KMS-11 (cell line): ENCODE data around the gene CBX1.
A peak's percentile ranks its signal among the peaks of the same experiment; 100 is the strongest.

ENCODE experiments used
- H2AFZ ChIP-seq: fragments of 200-600 bp; sonication (generic); 2 replicates; pipeline ENCODE4 v1.6.1; 2016; ENCODE audit warnings: antibody characterized with exemption, mixed run types, low read depth
- H3K27ac ChIP-seq: fragments of 200-600 bp; sonication (generic); 2 replicates; pipeline ENCODE4 v1.6.1; 2016; ENCODE audit warnings: mild to moderate bottlenecking, mixed run types
- H3K27me3 ChIP-seq: fragments of 200-600 bp; sonication (generic); 2 replicates; pipeline ENCODE4 v1.6.1; 2017; ENCODE audit warnings: mild to moderate bottlenecking, low read depth, mixed run types, moderate library complexity; ENCODE audit not compliant: insufficient read depth
- H3K36me3 ChIP-seq: fragments of 200-600 bp; sonication (generic); 2 replicates; pipeline ENCODE4 v1.6.1; 2017; ENCODE audit warnings: mild to moderate bottlenecking, mixed run types; ENCODE audit not compliant: insufficient read depth
- H3K4me1 ChIP-seq: fragments of 200-600 bp; sonication (generic); 2 replicates; pipeline ENCODE4 v1.6.1; 2016; ENCODE audit warnings: mild to moderate bottlenecking, low read depth, mixed run types; ENCODE audit not compliant: poor library complexity, severe bottlenecking
- H3K4me2 ChIP-seq: fragments of 200-600 bp; sonication (generic); 2 replicates; pipeline ENCODE4 v1.7.0; 2016; ENCODE audit warnings: mild to moderate bottlenecking, mixed run types
- H3K4me3 ChIP-seq: fragments of 200-600 bp; sonication (generic); IDR thresholded peaks from 2 replicates; pipeline ENCODE4 v1.6.1; 2017; ENCODE audit warnings: low read depth, low read length, mixed read lengths; ENCODE audit not compliant: insufficient read depth
- H3K79me2 ChIP-seq: fragments of 200-600 bp; sonication (generic); 2 replicates; pipeline ENCODE4 v1.6.1; 2016; ENCODE audit warnings: low read depth, mixed run types; ENCODE audit not compliant: insufficient read depth
- H3K9ac ChIP-seq: fragments of 200-600 bp; sonication (generic); 2 replicates; pipeline ENCODE4 v1.6.1; 2016; ENCODE audit warnings: mild to moderate bottlenecking, mixed run types
- H4K20me1 ChIP-seq: fragments of 200-600 bp; sonication (generic); 2 replicates; pipeline ENCODE4 v1.6.1; 2016; ENCODE audit warnings: mild to moderate bottlenecking, mixed run types; ENCODE audit not compliant: insufficient read depth
- TF ChIP-seq, protein P1 (sequence below): fragments of 200-600 bp; sonication (generic); conservative IDR thresholded peaks from 2 replicates; pipeline ENCODE4 v1.6.1; 2017; ENCODE audit warnings: low read depth, mild to moderate bottlenecking, antibody characterized with exemption, low read length, moderate library complexity, mixed read lengths

CBX1 gene

DNA sequence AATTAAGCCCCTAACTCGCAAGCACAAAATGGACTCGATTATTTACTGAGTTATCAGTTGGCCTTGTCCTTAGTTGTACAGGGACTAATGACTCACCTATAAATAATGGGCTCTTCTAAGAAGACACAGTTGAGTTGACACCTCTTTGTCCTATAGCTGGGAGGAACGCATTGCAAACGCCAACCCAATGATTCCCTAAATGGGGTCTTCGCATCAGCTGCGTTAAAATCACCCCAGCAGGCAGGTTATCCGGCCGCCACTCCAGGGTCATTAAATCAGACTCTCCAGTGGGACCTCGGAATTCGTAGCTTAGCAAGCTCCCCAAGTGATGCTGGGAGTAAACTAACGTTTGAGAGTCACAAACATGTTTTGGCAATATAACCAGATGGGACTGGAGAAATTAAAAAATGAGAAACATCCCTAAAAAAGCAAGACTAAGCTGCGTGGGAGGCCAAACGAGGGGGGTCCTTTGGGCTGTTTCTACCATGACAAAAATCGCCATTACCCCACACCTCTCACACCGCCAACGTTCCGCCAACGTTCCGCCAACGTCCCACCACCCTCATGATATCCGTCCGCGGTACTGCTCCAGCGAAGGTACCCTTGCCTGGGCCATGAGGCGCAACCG lies 54.1 kb downstream of the CBX1 start:
- TF ChIP-seq, protein P1, sequence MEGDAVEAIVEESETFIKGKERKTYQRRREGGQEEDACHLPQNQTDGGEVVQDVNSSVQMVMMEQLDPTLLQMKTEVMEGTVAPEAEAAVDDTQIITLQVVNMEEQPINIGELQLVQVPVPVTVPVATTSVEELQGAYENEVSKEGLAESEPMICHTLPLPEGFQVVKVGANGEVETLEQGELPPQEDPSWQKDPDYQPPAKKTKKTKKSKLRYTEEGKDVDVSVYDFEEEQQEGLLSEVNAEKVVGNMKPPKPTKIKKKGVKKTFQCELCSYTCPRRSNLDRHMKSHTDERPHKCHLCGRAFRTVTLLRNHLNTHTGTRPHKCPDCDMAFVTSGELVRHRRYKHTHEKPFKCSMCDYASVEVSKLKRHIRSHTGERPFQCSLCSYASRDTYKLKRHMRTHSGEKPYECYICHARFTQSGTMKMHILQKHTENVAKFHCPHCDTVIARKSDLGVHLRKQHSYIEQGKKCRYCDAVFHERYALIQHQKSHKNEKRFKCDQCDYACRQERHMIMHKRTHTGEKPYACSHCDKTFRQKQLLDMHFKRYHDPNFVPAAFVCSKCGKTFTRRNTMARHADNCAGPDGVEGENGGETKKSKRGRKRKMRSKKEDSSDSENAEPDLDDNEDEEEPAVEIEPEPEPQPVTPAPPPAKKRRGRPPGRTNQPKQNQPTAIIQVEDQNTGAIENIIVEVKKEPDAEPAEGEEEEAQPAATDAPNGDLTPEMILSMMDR = no peak
- Histone ChIP-seq H3K79me2 (peaks cover 53% of the 10 kb centered on the region), H3K4me2 (peak overlapping the region; percentile 73), H4K20me1 (no peaks in the 10 kb centered on the region), H2AFZ (peak overlapping the region; percentile 62), H3K9ac (peak overlapping the region; percentile 91), H3K36me3 (no peaks in the 10 kb centered on the region; the same call in 1 of the 2 replicates), H3K4me3 (no peak overlapping the region), H3K27ac (peak overlapping the region; percentile 94), H3K27me3 (no peaks in the 10 kb centered on the region), H3K4me1 (peaks cover 38% of the 10 kb centered on the region)

GRCh38 chr17:48046296-48046695 lies 55.0 kb downstream of the CBX1 start:
- Histone ChIP-seq H3K27ac (peak overlapping the region; percentile 94; the same call in 1 of the 2 replicates), H3K27me3 (no peaks in the 10 kb centered on the region), H3K79me2 (peaks cover 44% of the 10 kb centered on the region), H3K4me3 (no peak overlapping the region), H4K20me1 (no peaks in the 10 kb centered on the region), H3K4me2 (peak overlapping the region; percentile 73), H3K36me3 (no peaks in the 10 kb centered on the region; the same call in 1 of the 2 replicates), H2AFZ (no peak overlapping the region), H3K9ac (no peak overlapping the region; the same call in 1 of the 2 replicates), H3K4me1 (peaks cover 29% of the 10 kb centered on the region)
- TF ChIP-seq, protein P1 = no peak

GRCh38 chr17:48045316-48046001 lies 55.8 kb downstream of the CBX1 start:
- peaks cover 21% of the 10 kb centered on the region for H3K4me1 ChIP-seq
- peaks cover 36% of the 10 kb centered on the region for H3K79me2 ChIP-seq
- H3K4me2 ChIP-seq = peak overlapping the region; percentile 73; the same call in 1 of the 2 replicates

DNA sequence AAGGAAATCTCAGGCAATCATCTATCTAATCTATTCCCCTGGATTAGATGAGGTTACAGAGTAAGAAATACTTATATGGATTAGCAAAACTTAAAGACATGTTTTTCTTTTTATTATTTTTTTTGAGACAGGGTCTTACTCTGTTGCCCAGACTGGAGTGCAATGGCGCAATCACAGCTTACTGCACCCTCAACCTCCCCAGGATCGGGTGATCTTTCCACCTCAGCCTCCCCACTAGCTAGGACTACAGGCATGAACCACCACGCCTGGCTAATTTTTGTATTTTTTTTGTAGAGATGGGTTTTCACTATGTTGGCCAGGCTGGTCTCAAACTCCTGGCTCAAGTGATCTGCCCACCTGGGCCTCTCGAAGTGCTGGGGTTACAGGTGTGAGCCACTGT lies 56.4 kb downstream of the CBX1 start:
- Histone ChIP-seq H3K4me3 (no peak overlapping the region), H3K9ac (no peak overlapping the region), H3K4me1 (peaks cover 15% of the 10 kb centered on the region), H2AFZ (no peak overlapping the region), H3K4me2 (no peak overlapping the region), H3K27ac (no peak overlapping the region), H3K79me2 (peaks cover 29% of the 10 kb centered on the region), H3K36me3 (no peaks in the 10 kb centered on the region), H3K27me3 (no peaks in the 10 kb centered on the region), H4K20me1 (no peaks in the 10 kb centered on the region)
- TF ChIP-seq, protein P1 = no peak

More at GRCh38 chr17:48045316-48046001, 55.8 kb downstream of the CBX1 start:
- H3K9ac ChIP-seq = no peak overlapping the region
- TF ChIP-seq, protein P1 = no peak
- no peak overlapping the region for H3K4me3 ChIP-seq
- H2AFZ ChIP-seq = no peak overlapping the region
- no peaks in the 10 kb centered on the region; the same call in 1 of the 2 replicates for H3K36me3 ChIP-seq
- no peaks in the 10 kb centered on the region for H3K27me3 ChIP-seq
- H4K20me1 ChIP-seq = no peaks in the 10 kb centered on the region
- no peak overlapping the region for H3K27ac ChIP-seq
